Sigmoid colon (tissue), 7 donors: Measurements from ENCODE around the gene CHRNB1. TPM values are rescaled to one million over a fixed set of nuclear protein-coding genes. Genes with fewer than 3 reads are reported as not detected.
"Not testable (repeated sequence)": the region's sequence is repeated elsewhere in the genome, so short reads cannot be mapped to it uniquely, and the experiment has no call there.

Experiments
- DNase-seq: peaks from one replicate; pipeline ENCODE4 v3.0.0-alpha.2; 2019
- H3K27ac ChIP-seq, 4 donors: fragments of 200-600 bp; sonication (generic); one replicate each; pipeline ENCODE4 v1.5.1; 2016 to 2019; ENCODE audit warnings: mild to moderate bottlenecking in 1 of 4
- H3K27me3 ChIP-seq, 3 donors: fragments of 200-600 bp; sonication (generic); one replicate each; pipeline ENCODE4 v1.5.1; 2019; ENCODE audit warnings: mild to moderate bottlenecking in 1 of 3
- H3K36me3 ChIP-seq, 4 donors: fragments of 200-600 bp; sonication (generic); one replicate each; pipeline ENCODE4 v1.5.1; 2016 to 2019
- H3K4me1 ChIP-seq, 4 donors: fragments of 200-600 bp; sonication (generic); one replicate each; pipeline ENCODE4 v1.5.1; 2017 to 2019
- H3K4me3 ChIP-seq, 4 donors: fragments of 200-600 bp; sonication (generic); one replicate each; pipeline ENCODE4 v1.5.1; 2017 to 2019; ENCODE audit warnings: mild to moderate bottlenecking in 2 of 4, moderate library complexity in 1 of 4
- H3K9me3 ChIP-seq, 4 donors: fragments of 200-600 bp in 3 of 4; sonication (generic) in 3 of 4; one replicate each; pipeline versions ENCODE4 v1.5.1 to v1.6.1; 2013 to 2019
- CTCF ChIP-seq, 4 experiments: fragments of 450-650 bp in 3 of 4; fragments of 200-600 bp in 1 of 4; IDR thresholded peaks; one replicate each; pipeline ENCODE4 v1.5.1; 2016 to 2019; ENCODE audit warnings: antibody characterized with exemption in 4 of 4, mild to moderate bottlenecking in 3 of 4, moderate library complexity in 2 of 4
- EP300 ChIP-seq, 4 donors: sonication (generic); formaldehyde crosslinking; IDR thresholded peaks; one replicate each; pipeline ENCODE4 v1.6.1; 2017; ENCODE audit warnings: antibody characterized with exemption in 4 of 4
- POLR2A ChIP-seq, 2 donors: fragments of 450-650 bp; IDR thresholded peaks; one replicate each; pipeline ENCODE4 v1.6.1; 2016; ENCODE audit warnings: antibody characterized with exemption in 2 of 2, mild to moderate bottlenecking in 2 of 2, moderate library complexity in 2 of 2
- POLR2AphosphoS5 ChIP-seq, 4 donors: sonication (generic); formaldehyde crosslinking; IDR thresholded peaks; one replicate each; pipeline ENCODE4 v1.6.1; 2017; ENCODE audit warnings: antibody characterized with exemption in 4 of 4
- WGBS, 2 donors: extraction: QIAGEN DNeasy Blood & Tissue Kit; methylation state at CpG; one replicate each; pipeline ENCODE4 v1.1.7; 2013; 5-methylcytosine and 5-hydroxymethylcytosine counted together
- intact Hi-C: fragments of 100-400 bp; cut with DNase I; formaldehyde crosslinking; loops from one replicate; pipeline ENCODE4 v1.15.1; 2023
- polyA plus RNA-seq, 3 donors: library from polyadenylated mRNA; stranded (reverse); fragments of 200-250 nt; gene quantifications; one replicate each; pipeline ENCODE4 v1.2.3, GENCODE V29; 2013
- total RNA-seq, 4 donors: library from RNA; depleted of rRNA; stranded (reverse); fragments of >200 nt; gene quantifications; one replicate each; pipeline ENCODE4 v1.1.0, GENCODE V29; 2016
- donor health status: healthy with polysubstance abuse.
- donor health status: Bipolar disorder and iron deficiency.
- donor health status: healthy.

The CHRNB1 gene
- total and polyA plus RNA-seq, 7 donors = 4.2 to 13.2 (median 7.5) TPM

- H3K4me3 ChIP-seq = peak overlapping the region; percentile 61 to 100 (median 96)
- H3K4me1 ChIP-seq = peaks cover 0 to 80% (median 66%) of the 10 kb centered on the region in 4 donors
- H3K27me3 ChIP-seq = no peaks in the 10 kb centered on the region
- TF ChIP-seq POLR2AphosphoS5 (IDR thresholded peaks at IDR 0.05) = peak; percentile 3 to 35 (median 22)
- no peak for TF ChIP-seq POLR2A (IDR thresholded peaks at IDR 0.05)
- TF ChIP-seq EP300 (IDR thresholded peaks at IDR 0.05) = no peak
- no peak for TF ChIP-seq CTCF (IDR thresholded peaks at IDR 0.05)
- peak; percentile 86 for DNase-seq
- no peaks in the 10 kb centered on the region for H3K36me3 ChIP-seq
- 22 to 27% methylated on average over 40 of the region's 40 CpGs for WGBS, 2 donors
- H3K27ac ChIP-seq = peak overlapping the region; percentile 94 to 100 (median 100)
- intact Hi-C loops = no loop called here
- H3K9me3 ChIP-seq = no peaks in the 10 kb centered on the region
Observed at GRCh38 chr17:7478276-7479212, 33.7 kb downstream of the CHRNB1 start.

GRCh38 chr17:7479213-7480088 is 34.6 kb downstream of the CHRNB1 start, which contains the start of gene ZBTB4:
TSS of gene ZBTB4 (minus strand) at chr17:7479631. CDS start at chr17:7466801, 12,830 bp downstream.
- peaks cover 0 to 72% (median 60%) of the 10 kb centered on the region in 4 donors for H3K4me1 ChIP-seq

GRCh38 chr17:7480089-7480384 is 35.2 kb downstream of the CHRNB1 start:
- Histone ChIP-seq H3K9me3 (no peaks in the 10 kb centered on the region), H3K36me3 (no peaks in the 10 kb centered on the region), H3K27ac (peak overlapping the region; percentile 94 to 100 (median 100)), H3K27me3 (no peaks in the 10 kb centered on the region), H3K4me3 (peak overlapping the region; percentile 61 to 100 (median 96)), H3K4me1 (peaks cover 0 to 68% (median 58%) of the 10 kb centered on the region in 4 donors)
- DNase-seq = no peak
- WGBS, 2 donors = 3 to 8% methylated on average over 8 of the region's 8 CpGs
- intact Hi-C loops = loop anchor here (5.0 to 10.0 kb wide), 2 partner anchors 173 to 355 kb away; partner anchors contain the start of genes EIF5A and KDM6B
- TF ChIP-seq CTCF (IDR thresholded peaks at IDR 0.05) (no peak), EP300 (IDR thresholded peaks at IDR 0.05) (no peak), POLR2A (IDR thresholded peaks at IDR 0.05) (no peak), POLR2AphosphoS5 (IDR thresholded peaks at IDR 0.05) (no peak)

More at GRCh38 chr17:7479213-7480088, 34.6 kb downstream of the CHRNB1 start, which contains the start of gene ZBTB4:
- Histone ChIP-seq H3K27ac (peak within 1 kb of the TSS; percentile 94 to 100 (median 100)), H3K4me3 (peak within 1 kb of the TSS; percentile 61 to 100 (median 96)), H3K9me3 (no peaks in the 10 kb centered on the region), H3K36me3 (no peaks in the 10 kb centered on the region), H3K27me3 (no peaks in the 10 kb centered on the region)
- intact Hi-C loops = loop anchor here (5.0 to 10.0 kb wide), 2 partner anchors 172 to 355 kb away; partner anchors contain the start of genes EIF5A and KDM6B
- peak; percentile 59 to 66 for TF ChIP-seq POLR2A (IDR thresholded peaks at IDR 0.05)
- TF ChIP-seq POLR2AphosphoS5 (IDR thresholded peaks at IDR 0.05) = peak; percentile 81 to 95 (median 91)
- no peak for TF ChIP-seq CTCF (IDR thresholded peaks at IDR 0.05)
- 1% methylated on average over 92 of the region's 92 CpGs for WGBS, 2 donors
- peak; percentile 82 for DNase-seq

GRCh38 chr17:7481275-7481674 is 36.4 kb downstream of the CHRNB1 start, which contains the start of gene SLC35G6:
TSS of gene SLC35G6 (plus strand) at chr17:7481446. CDS start at chr17:7481517, 71 bp downstream.
- WGBS, 2 donors = 95% methylated on average over 4 of the region's 4 CpGs
- not testable (repeated sequence) for H3K9me3 ChIP-seq, H3K27me3 ChIP-seq, DNase-seq, H3K36me3 ChIP-seq
- Histone ChIP-seq H3K4me3 (peak within 1 kb of the TSS in 2 of 4 donors; percentile 61 to 100), H3K4me1 (peaks cover 0 to 68% (median 59%) of the 10 kb centered on the region in 4 donors), H3K27ac (peak within 1 kb of the TSS; percentile 94 to 100 (median 100))
- intact Hi-C loops = loop anchor here (5.0 to 10.0 kb wide), 2 partner anchors 174 to 354 kb away; partner anchors contain the start of genes EIF5A and KDM6B

GRCh38 chr17:7481842-7482741 is 37.2 kb downstream of the CHRNB1 start:
- Histone ChIP-seq H3K27ac (peak overlapping the region; percentile 94 to 100 (median 97)), H3K4me1 (peaks cover 0 to 68% (median 58%) of the 10 kb centered on the region in 4 donors)
- not testable (repeated sequence) for H3K9me3 ChIP-seq, H3K4me3 ChIP-seq, H3K27me3 ChIP-seq, DNase-seq, H3K36me3 ChIP-seq
- intact Hi-C loops = loop anchor here (2.0 to 10.0 kb wide), 3 partner anchors 91 to 353 kb away; partner anchors contain the start of genes EIF5A and KDM6B
- 87 to 90% methylated on average over 31 of the region's 31 CpGs for WGBS, 2 donors

GRCh38 chr17:7482742-7483088 is 37.9 kb downstream of the CHRNB1 start:
- peak overlapping the region; percentile 94 to 100 (median 97) for H3K27ac ChIP-seq
- DNase-seq = peak; percentile 76
- not testable (repeated sequence) for H3K27me3 ChIP-seq, H3K9me3 ChIP-seq, H3K36me3 ChIP-seq
- H3K4me1 ChIP-seq = peaks cover 0 to 68% (median 58%) of the 10 kb centered on the region in 4 donors
- intact Hi-C loops = loop anchor here (2.0 to 10.0 kb wide), 3 partner anchors 90 to 352 kb away; partner anchors contain the start of genes EIF5A and KDM6B
- WGBS, 2 donors = 70 to 74% methylated on average over 6 of the region's 6 CpGs
- peak overlapping the region in 3 of 4 donors; percentile 63 to 72 (median 64) for H3K4me3 ChIP-seq
